AG04450 (cell line): ENCODE measurements around the gene EMILIN2. TPM values are rescaled to one million over a fixed set of nuclear protein-coding genes. Genes with fewer than 3 reads are reported as not detected.
A peak's percentile ranks its signal among the peaks of the same experiment; 100 is the strongest.
"Not testable (repeated sequence)": the region's sequence is repeated elsewhere in the genome, so short reads cannot be mapped to it uniquely, and the experiment has no call there.

ENCODE experiments used
- CTCF ChIA-PET: fragments of 300-600, 350-600 bp; formaldehyde crosslinking; extraction: SDS; loops from one replicate; lab custom pipeline; 2022; ENCODE audit warnings: antibody characterized with exemption, inconsistent platforms; lab: Charles Lee
- POLR2A ChIA-PET: fragments of 350-600 bp; formaldehyde crosslinking; extraction: SDS; loops from one replicate; lab custom pipeline; 2021; ENCODE audit warnings: antibody characterized with exemption, inconsistent platforms; lab: Yijun Ruan, JAX
- DNase-seq: peaks from one replicate; pipeline ENCODE4 v3.0.0-alpha.2; 2011; ENCODE audit warnings: low read depth, low spot score
- H3K27ac ChIP-seq: one replicate; pipeline ENCODE4 v1.5.1; 2012; ENCODE audit warnings: low read depth, low read length, control low read depth
- H3K27me3 ChIP-seq: one replicate; pipeline ENCODE4 v1.6.0; 2012; ENCODE audit warnings: low read length; ENCODE audit not compliant: control insufficient read depth, insufficient read depth
- H3K4me3 ChIP-seq: 2 replicates; pipeline ENCODE4 v1.5.1; 2011; ENCODE audit warnings: mild to moderate bottlenecking, low read depth, low read length, control low read depth
- H3K9me3 ChIP-seq: 2 replicates; pipeline ENCODE4 v1.5.1; 2012; ENCODE audit warnings: low read length; ENCODE audit not compliant: control insufficient read depth, insufficient read depth
- CTCF ChIP-seq: IDR thresholded peaks from 2 replicates; pipeline ENCODE4 v1.5.1; 2011; ENCODE audit warnings: low read depth, low read length, control low read depth, inconsistent platforms
- polyA minus RNA-seq: library from RNA; depleted of rRNA, polyadenylated mRNA; stranded (reverse); fragments of >200 nt; gene quantifications from 2 replicates; pipeline ENCODE4 v1.2.3, GENCODE V29; 2011; rRNA and poly(A)+ RNA removed
- polyA plus RNA-seq: library from polyadenylated mRNA; depleted of rRNA; stranded (reverse); fragments of >200 nt; gene quantifications from 2 replicates; pipeline ENCODE4 v1.2.3, GENCODE V29; 2011; rRNA removed

The EMILIN2 gene
- polyA plus RNA-seq (1.2 and 1.4 TPM in 2 replicates), polyA minus RNA-seq (0.78 and 1.1 TPM in 2 replicates)

- Histone ChIP-seq H3K4me3 (peak within 1 kb of the TSS; percentile 54), H3K27ac (no peak within 1 kb of the TSS), H3K9me3 (no peaks in the 10 kb centered on the region; the same call in 1 of the 2 replicates), H3K27me3 (peaks cover 62% of the 10 kb centered on the region)
- POLR2A ChIA-PET: no interaction called here
- TF ChIP-seq CTCF: no peak
- CTCF ChIA-PET: no interaction called here
- DNase-seq: no peak
These were observed at the start of gene EMILIN2 for GRCh38 chr18:2846636-2847316. Gene EMILIN2, plus strand, starts transcription at chr18:2847006. Its CDS starts 183 bp downstream, at chr18:2847189.

- CTCF ChIA-PET: no interaction called here
- POLR2A ChIA-PET: no interaction called here
- no peak for TF ChIP-seq CTCF
These were observed 48.9 kb upstream of the EMILIN2 start for GRCh38 chr18:2797951-2798350.

GRCh38 chr18:2799369-2799768 lies 47.4 kb upstream of the EMILIN2 start:
- no peak overlapping the region for H3K27ac ChIP-seq
- no peak for TF ChIP-seq CTCF
- DNase-seq: no peak
- no peaks in the 10 kb centered on the region for H3K9me3 ChIP-seq
- H3K4me3 ChIP-seq: no peak overlapping the region
- ChIA-PET CTCF (no interaction called here), POLR2A (no interaction called here)
- no peaks in the 10 kb centered on the region for H3K27me3 ChIP-seq

More at GRCh38 chr18:2797951-2798350, 48.9 kb upstream of the EMILIN2 start:
- Histone ChIP-seq H3K9me3 (no peaks in the 10 kb centered on the region), H3K4me3 (no peak overlapping the region), H3K27me3 (no peaks in the 10 kb centered on the region), H3K27ac (no peak overlapping the region)
- no peak for DNase-seq

- Histone ChIP-seq H3K27me3 (no peaks in the 10 kb centered on the region), H3K4me3 (no peak overlapping the region), H3K9me3 (peaks cover 5% of the 10 kb centered on the region; the same call in 1 of the 2 replicates), H3K27ac (peak overlapping the region; percentile 31)
- TF ChIP-seq CTCF: no peak
- CTCF ChIA-PET: no interaction called here
- POLR2A ChIA-PET: no interaction called here
- peak; percentile 11 for DNase-seq
These were observed 40.5 kb upstream of the EMILIN2 start for GRCh38 chr18:2805970-2806943.

- POLR2A ChIA-PET, H3K27ac ChIP-seq, H3K9me3 ChIP-seq, CTCF ChIA-PET, DNase-seq, H3K4me3 ChIP-seq, H3K27me3 ChIP-seq: not testable (repeated sequence)
These were observed 38.2 kb upstream of the EMILIN2 start for GRCh38 chr18:2808640-2809039.

GRCh38 chr18:2809666-2810183 lies 37.1 kb upstream of the EMILIN2 start:
- H3K27me3 ChIP-seq, POLR2A ChIA-PET, H3K27ac ChIP-seq, DNase-seq, H3K9me3 ChIP-seq, CTCF ChIA-PET, H3K4me3 ChIP-seq: not testable (repeated sequence)
